ENCODE results near the gene ADGRG2.

ADGRG2 gene

DNA sequence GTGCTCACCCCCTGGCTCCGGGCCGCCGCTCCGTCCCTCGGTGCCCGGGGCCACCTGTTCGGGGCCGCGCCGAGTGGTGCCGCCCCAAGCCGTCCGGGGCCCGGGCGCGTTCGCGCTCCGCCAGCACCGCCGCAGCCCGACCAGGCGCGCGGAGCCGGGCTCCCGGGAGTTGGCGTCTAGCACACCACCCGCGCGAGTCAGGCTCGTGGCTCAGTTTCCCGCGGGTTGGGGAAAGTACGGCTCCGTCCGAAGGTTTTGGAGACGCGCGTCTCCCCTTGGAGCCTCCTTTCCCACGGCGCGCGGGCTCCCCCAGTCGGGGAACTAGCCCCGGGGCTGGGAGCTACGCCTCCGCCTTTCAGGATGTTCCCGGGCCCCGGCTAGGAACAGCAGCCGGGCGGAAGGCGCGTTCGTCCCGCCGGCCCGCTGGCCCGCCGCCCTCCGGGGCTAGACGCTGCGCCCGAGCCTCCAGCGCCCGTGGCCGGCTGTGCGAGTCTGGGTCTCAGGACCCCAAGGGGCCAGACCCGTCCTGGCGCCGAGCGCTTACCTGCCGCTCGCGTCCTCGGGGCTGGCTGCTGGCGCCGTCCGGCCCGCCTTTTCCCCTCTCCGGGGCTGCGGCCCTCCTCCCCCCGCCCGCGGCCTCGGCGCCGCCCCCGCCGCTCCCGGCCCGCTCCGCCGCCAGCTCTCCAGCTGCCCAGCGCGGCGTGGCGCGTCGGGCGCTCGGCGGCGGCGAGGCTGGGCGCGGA lies at the start of gene ADGRG2:
Gene ADGRG2 (minus strand): TSS at position 571 of the 743 bp plus-strand sequence. CDS start 53,634 bp downstream, outside the sequence.
- no peak for DNase-seq (ENCODE audit: extremely low read depth in 1 of 2, low read depth in 1 of 2)

- DNase-seq (ENCODE audit: extremely low read depth in 1 of 2, low read depth in 1 of 2) = no peak
Observed at GRCh38 chrX:19168609-19169008, 46.3 kb upstream of the ADGRG2 start.

GRCh38 chrX:19162851-19163250 lies 40.6 kb upstream of the ADGRG2 start:
- DNase-seq (ENCODE audit: extremely low read depth in 1 of 2, low read depth in 1 of 2) = no peak

- no peak for DNase-seq (ENCODE audit: extremely low read depth in 1 of 2, low read depth in 1 of 2)
Observed at GRCh38 chrX:19156186-19156585, 33.9 kb upstream of the ADGRG2 start.

GRCh38 chrX:19152762-19153161 lies 30.5 kb upstream of the ADGRG2 start:
- DNase-seq (ENCODE audit: extremely low read depth in 1 of 2, low read depth in 1 of 2) = no peak

DNA sequence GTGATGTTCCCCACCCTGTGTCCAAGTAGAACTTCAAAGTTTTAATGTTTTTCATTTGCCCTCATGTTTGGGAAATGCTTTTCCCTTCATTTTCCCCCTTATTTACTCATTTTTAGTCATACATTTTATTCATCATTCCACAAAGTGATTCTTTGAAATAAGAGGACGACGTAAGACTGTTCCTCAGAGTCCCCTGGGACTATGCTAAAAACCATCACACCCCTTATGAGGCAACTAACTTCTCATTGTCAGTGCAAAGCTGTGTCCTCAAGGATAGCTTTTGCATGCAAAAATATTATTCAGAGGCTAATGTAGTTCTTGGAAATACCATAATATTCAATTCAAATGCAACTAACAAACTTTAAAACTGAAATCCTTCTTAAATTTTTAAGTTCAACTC lies 14.8 kb upstream of the ADGRG2 start:
- DNase-seq (ENCODE audit: extremely low read depth in 1 of 2, low read depth in 1 of 2) = no peak

- no peak for DNase-seq (ENCODE audit: extremely low read depth in 1 of 2, low read depth in 1 of 2)
Observed at GRCh38 chrX:19133784-19134183, 11.5 kb upstream of the ADGRG2 start.

DNA sequence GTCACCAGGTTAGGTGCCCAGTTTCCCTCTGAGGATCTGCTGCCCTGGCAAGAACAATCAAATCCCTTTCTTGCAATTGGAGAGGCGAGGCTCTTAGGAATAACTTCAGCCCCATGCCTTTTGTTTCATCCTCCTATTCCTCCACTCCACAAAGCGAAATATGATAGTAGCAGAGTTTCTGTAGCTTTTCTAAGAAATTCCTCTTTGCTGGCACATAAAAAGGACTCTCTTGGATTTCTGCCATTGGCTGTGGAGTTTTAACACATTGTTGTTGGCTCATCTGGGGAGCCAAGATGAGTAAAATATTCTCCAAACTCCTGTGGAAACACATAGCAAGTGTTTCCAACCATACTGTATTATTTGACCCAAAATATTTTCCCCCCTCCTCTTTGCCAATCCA lies 11.0 kb upstream of the ADGRG2 start:
- no peak for DNase-seq (ENCODE audit: extremely low read depth in 1 of 2, low read depth in 1 of 2)

GRCh38 chrX:19130628-19131027 lies 8.4 kb upstream of the ADGRG2 start:
- DNase-seq (ENCODE audit: extremely low read depth in 1 of 2, low read depth in 1 of 2) = no peak

GRCh38 chrX:19129694-19130093 lies 7.4 kb upstream of the ADGRG2 start:
- no peak for DNase-seq (ENCODE audit: extremely low read depth in 1 of 2, low read depth in 1 of 2)

DNA sequence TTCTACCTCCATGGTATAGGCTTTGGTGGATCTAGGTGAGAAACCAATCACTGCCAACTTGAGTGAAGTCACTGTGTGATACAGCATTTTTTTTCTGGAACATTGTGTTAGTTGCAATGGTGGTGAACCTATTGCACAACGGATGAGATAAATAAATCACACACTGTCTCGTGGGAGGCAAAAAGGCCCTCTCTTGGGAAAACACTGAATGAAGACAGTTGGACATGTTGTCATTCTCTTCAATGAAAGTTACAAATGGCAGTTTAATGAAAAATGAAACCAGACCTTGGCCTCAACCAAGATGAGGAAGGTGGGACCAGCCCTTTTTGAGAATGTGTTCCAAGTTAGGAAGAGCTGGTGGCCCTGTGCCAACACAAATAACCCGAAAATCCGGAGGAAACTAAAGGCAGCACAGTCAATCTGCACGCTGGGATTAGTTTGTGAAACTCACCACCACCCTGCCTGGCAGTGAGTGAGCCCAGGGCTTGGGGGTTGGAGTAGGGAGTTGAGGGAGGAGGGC lies 5.4 kb upstream of the ADGRG2 start:
- no peak for DNase-seq (ENCODE audit: extremely low read depth in 1 of 2, low read depth in 1 of 2)

DNA sequence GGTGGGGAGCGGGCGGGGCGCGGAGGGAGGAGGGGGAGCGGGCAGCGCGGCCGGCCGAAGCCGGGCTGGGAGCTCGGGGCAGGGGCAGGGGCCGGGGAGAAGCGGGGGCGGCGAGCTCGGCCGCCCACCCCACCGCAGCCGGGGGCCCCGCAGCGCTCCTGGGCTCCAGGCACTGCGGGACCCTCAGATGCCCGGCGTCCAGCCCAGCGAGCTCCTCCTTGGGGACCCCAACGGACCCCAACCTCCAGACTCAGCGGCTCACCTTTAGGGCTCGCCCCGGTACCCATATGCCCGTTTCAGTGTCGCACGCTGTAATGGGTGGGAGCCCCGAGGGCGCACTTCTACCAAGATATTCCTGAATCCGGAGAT lies 357 bp upstream of the ADGRG2 start:
- no peak for DNase-seq (ENCODE audit: extremely low read depth in 1 of 2, low read depth in 1 of 2)

DNA sequence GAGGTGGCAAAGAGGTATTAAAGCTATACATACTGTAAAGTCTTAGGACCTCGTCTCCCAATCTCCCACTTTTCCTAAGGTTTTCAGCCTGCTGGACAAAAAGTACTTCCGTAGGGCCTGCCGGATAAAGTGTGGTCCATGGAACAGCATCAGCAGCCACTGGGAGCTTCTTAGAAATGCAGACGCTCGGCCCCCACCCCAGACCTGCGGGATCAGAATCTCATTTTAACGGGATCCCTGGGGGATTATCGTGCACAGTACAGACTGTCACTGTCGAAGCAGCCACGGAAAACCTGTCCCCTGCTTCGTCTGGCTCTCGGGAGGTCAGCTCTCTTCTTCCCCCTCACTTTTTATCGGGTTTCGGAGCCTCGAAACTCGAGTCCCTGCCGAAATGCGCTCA lies 802 bp downstream of the ADGRG2 start:
- no peak for DNase-seq (ENCODE audit: extremely low read depth in 1 of 2, low read depth in 1 of 2)

- DNase-seq (ENCODE audit: extremely low read depth in 1 of 2, low read depth in 1 of 2) = no peak
Observed at GRCh38 chrX:19110642-19111041, 11.6 kb downstream of the ADGRG2 start.

DNA sequence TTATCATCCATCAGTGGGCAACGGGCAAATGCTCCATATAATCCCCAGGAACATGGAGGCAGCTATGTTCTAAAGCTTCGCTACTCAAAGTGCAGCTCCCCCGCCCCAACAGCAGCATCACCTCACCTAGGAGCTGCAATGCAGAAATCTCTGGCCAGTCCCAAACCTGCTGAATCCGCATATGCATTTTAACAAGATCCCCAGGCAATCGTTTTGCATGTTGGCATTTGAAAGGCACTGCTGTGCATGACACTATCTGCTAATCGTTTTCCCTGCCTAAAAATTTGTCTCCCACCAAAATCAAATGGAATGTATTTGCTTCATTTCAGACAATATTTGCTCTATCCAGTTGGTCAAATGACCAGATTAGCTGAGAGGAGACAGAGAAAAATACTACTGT lies 15.2 kb downstream of the ADGRG2 start:
- no peak for DNase-seq (ENCODE audit: extremely low read depth in 1 of 2, low read depth in 1 of 2)

- DNase-seq (ENCODE audit: extremely low read depth in 1 of 2, low read depth in 1 of 2) = no peak
Observed at GRCh38 chrX:19100586-19100985, 21.7 kb downstream of the ADGRG2 start.

DNA sequence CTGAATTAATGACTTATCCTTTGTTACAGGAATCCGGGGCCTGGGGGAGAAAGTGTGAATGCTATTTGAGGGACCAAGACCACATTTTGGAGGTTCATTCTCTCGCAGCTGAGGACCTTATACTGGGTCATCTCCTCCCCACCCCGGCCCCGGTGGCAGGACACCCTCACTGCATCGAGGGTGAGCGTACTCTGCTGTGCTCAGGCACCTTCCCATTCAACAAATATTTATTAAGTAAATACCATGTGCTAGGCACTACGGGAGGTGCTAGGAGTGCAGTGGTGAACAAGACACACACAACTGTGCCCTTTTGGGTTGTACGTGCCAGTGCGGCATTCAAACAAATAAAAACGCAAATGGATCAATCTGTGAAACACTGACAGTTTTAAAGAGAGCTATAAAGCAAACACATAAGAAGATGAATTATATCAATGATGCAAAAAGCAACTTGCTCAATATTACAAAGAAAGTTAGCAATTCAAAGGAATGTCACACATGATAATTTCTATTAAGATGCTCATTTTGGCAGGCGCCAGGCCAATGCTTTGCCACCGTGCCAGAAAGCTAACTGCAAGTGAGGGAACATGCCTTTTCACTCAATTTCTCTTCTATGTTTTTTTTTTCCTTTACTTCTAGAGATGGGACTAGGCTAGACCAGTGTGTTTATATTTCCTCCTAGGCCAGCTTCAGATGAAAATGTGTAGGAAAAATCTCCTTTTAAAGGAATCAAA lies 24.6 kb downstream of the ADGRG2 start:
- DNase-seq (ENCODE audit: extremely low read depth in 1 of 2, low read depth in 1 of 2) = no peak

- DNase-seq (ENCODE audit: extremely low read depth in 1 of 2, low read depth in 1 of 2) = no peak
Observed at GRCh38 chrX:19096586-19096985, 25.7 kb downstream of the ADGRG2 start.

DNA sequence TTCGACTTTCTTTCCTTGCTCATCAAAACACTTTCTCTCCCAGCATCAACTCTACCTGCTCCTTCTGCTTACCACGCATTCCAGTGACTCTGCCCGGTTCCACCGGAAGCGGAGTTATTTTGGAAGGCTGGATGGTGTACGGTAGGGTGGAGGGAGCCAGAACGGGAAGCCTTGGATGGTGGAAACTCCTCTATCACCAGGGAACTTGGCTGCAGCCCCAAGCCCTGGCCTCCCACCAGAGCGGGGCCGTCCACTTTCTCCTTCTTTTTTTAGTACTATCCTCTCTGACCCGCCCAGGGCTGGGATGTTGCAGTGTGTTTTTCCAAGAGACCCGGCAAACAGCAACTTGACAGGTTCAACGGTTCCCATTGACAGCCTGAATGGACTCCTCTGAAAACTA lies 27.6 kb downstream of the ADGRG2 start:
- DNase-seq (ENCODE audit: extremely low read depth in 1 of 2, low read depth in 1 of 2) = no peak

- no peak for DNase-seq (ENCODE audit: extremely low read depth in 1 of 2, low read depth in 1 of 2)
Observed at GRCh38 chrX:19091596-19091995, 30.7 kb downstream of the ADGRG2 start.

GRCh38 chrX:19089555-19090040 lies 32.7 kb downstream of the ADGRG2 start:
- DNase-seq (ENCODE audit: extremely low read depth in 1 of 2, low read depth in 1 of 2) = no peak

DNA sequence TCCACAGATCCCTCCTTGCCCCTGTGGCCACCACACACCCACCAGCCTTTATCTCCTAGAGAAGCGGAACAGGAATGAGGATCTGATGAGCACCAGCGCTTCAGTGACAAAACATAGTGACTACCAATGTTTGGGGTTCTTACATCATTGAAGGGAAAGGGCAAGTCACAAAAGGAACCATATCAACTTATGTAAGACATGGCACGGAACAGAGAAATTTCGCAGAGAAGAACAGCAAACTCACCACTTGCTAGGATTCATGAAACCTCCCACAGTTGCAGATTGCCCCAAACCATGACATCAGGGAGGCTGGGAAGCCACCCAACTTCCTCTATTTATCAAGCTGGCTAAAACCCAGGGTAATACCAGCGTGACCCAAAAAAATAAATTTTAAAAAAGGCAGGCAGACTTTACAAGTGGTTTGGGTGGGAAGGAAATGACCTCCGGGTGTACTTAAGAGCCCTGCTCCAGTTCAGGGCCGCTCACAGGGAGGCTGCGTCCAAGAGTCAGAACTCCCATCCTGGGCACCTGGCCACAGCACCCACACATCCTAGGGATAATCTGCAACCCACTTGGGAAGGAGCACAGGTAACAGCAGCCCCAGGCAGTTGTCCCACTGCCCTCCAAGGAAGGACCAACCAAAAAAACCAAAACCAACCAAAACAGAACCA lies 36.0 kb downstream of the ADGRG2 start:
- DNase-seq (ENCODE audit: extremely low read depth in 1 of 2, low read depth in 1 of 2) = no peak
